Skin epidermis (tissue), 12 donors: Measurements from ENCODE around the gene BAHCC1.
"Not testable (repeated sequence)": the region's sequence is repeated elsewhere in the genome, so short reads cannot be mapped to it uniquely, and the experiment has no call there.

ENCODE experiments used
- H3K27ac ChIP-seq, 21 experiments: fragments of 200-600 bp; sonication (generic) in 11 of 21; one replicate each; pipeline ENCODE4 v1.5.0; 2020; ENCODE audit warnings: mild to moderate bottlenecking in 3 of 21, inconsistent platforms in 2 of 21, moderate library complexity in 2 of 21
- H3K4me3 ChIP-seq, 7 experiments: fragments of 200-600 bp; sonication (generic) in 2 of 7; one replicate each; pipeline ENCODE4 v1.5.0; 2020; ENCODE audit warnings: inconsistent platforms in 2 of 7, mild to moderate bottlenecking in 2 of 7, moderate library complexity in 1 of 7

Gene BAHCC1

GRCh38 chr17:81394921-81395599 is at the start of gene BAHCC1:
BAHCC1 (plus strand) TSS chr17:81395457; CDS start chr17:81399740, 4,283 bp downstream.
- H3K4me3 ChIP-seq, result peak within 1 kb of the TSS; percentile 42 to 77 (median 57)
- peak within 1 kb of the TSS; percentile 75 to 100 (median 96) for H3K27ac ChIP-seq

GRCh38 chr17:81346090-81346907 is 49.0 kb upstream of the BAHCC1 start:
- peak overlapping the region in 19 of 21 experiments; percentile 24 to 98 (median 70) for H3K27ac ChIP-seq

GRCh38 chr17:81346908-81347349 is 48.3 kb upstream of the BAHCC1 start:
- Histone ChIP-seq H3K4me3 (peak overlapping the region; percentile 42 to 76 (median 57)), H3K27ac (peak overlapping the region in 11 of 21 experiments; percentile 24 to 97 (median 68))

More at GRCh38 chr17:81346090-81346907, 49.0 kb upstream of the BAHCC1 start:
- peak overlapping the region; percentile 42 to 81 (median 57) for H3K4me3 ChIP-seq

GRCh38 chr17:81347437-81347836 is 47.8 kb upstream of the BAHCC1 start:
- Histone ChIP-seq H3K4me3 (no peak overlapping the region), H3K27ac (peak overlapping the region in 1 of 21 experiments; percentile 2)

GRCh38 chr17:81348097-81349055 is 46.9 kb upstream of the BAHCC1 start:
- H3K27ac ChIP-seq, result no peak overlapping the region

GRCh38 chr17:81349397-81350319 is 45.6 kb upstream of the BAHCC1 start:
- H3K27ac ChIP-seq, result peak overlapping the region in 3 of 21 experiments; percentile 8 to 27 (median 11)

More at GRCh38 chr17:81348097-81349055, 46.9 kb upstream of the BAHCC1 start:
- no peak overlapping the region for H3K4me3 ChIP-seq

GRCh38 chr17:81350320-81350890 is 44.9 kb upstream of the BAHCC1 start:
- H3K27ac ChIP-seq, result peak overlapping the region in 3 of 21 experiments; percentile 8 to 27 (median 11)

More at GRCh38 chr17:81349397-81350319, 45.6 kb upstream of the BAHCC1 start:
- no peak overlapping the region for H3K4me3 ChIP-seq

GRCh38 chr17:81351329-81352052 is 43.8 kb upstream of the BAHCC1 start:
- H3K27ac ChIP-seq, H3K4me3 ChIP-seq: not testable (repeated sequence)

More at GRCh38 chr17:81350320-81350890, 44.9 kb upstream of the BAHCC1 start:
- H3K4me3 ChIP-seq, result no peak overlapping the region

- H3K27ac ChIP-seq, result not testable (repeated sequence)
Observed at GRCh38 chr17:81352056-81352455, 43.2 kb upstream of the BAHCC1 start.

GRCh38 chr17:81354252-81354953 is 40.9 kb upstream of the BAHCC1 start:
- Histone ChIP-seq H3K27ac (no peak overlapping the region), H3K4me3 (no peak overlapping the region)

More at GRCh38 chr17:81352056-81352455, 43.2 kb upstream of the BAHCC1 start:
- not testable (repeated sequence) for H3K4me3 ChIP-seq

GRCh38 chr17:81354954-81355347 is 40.3 kb upstream of the BAHCC1 start:
- no peak overlapping the region for H3K27ac ChIP-seq

GRCh38 chr17:81359218-81359617 is 36.0 kb upstream of the BAHCC1 start:
- Histone ChIP-seq H3K4me3 (no peak overlapping the region), H3K27ac (no peak overlapping the region)

More at GRCh38 chr17:81354954-81355347, 40.3 kb upstream of the BAHCC1 start:
- H3K4me3 ChIP-seq, result no peak overlapping the region

- not testable (repeated sequence) for H3K4me3 ChIP-seq
- H3K27ac ChIP-seq, result peak overlapping the region in 2 of 21 experiments; percentile 36 to 49
Observed at GRCh38 chr17:81362001-81362400, 33.3 kb upstream of the BAHCC1 start.

- H3K4me3 ChIP-seq, result peak overlapping the region in 1 of 7 experiments; percentile 26
- peak overlapping the region in 2 of 21 experiments; percentile 41 to 43 for H3K27ac ChIP-seq
Observed at GRCh38 chr17:81364278-81365147, 30.7 kb upstream of the BAHCC1 start.

GRCh38 chr17:81365148-81365600 is 30.1 kb upstream of the BAHCC1 start:
- H3K4me3 ChIP-seq, result peak overlapping the region in 3 of 7 experiments; percentile 0 to 27 (median 26)
- peak overlapping the region in 8 of 21 experiments; percentile 3 to 43 (median 26) for H3K27ac ChIP-seq
